Ishikawa (cell line): Measurements from ENCODE around the gene F10.

Experiments
- CEBPB ChIP-seq: IDR thresholded peaks from 2 replicates; pipeline ENCODE4 v1.6.1; 2012
- CREB1 ChIP-seq: IDR thresholded peaks from 2 replicates; pipeline ENCODE4 v1.6.1; 2012; ENCODE audit warnings: low read depth
- EGR1 ChIP-seq: IDR thresholded peaks from 2 replicates; pipeline ENCODE4 v1.6.1; 2012
- EP300 ChIP-seq: IDR thresholded peaks from 2 replicates; pipeline ENCODE4 v1.6.1; 2012; ENCODE audit warnings: borderline replicate concordance
- FOXM1 ChIP-seq: IDR thresholded peaks from 2 replicates; pipeline ENCODE4 v1.6.1; 2012; ENCODE audit warnings: low read depth, borderline replicate concordance
- MAX ChIP-seq: IDR thresholded peaks from 2 replicates; pipeline ENCODE4 v1.6.1; 2012
- NFIC ChIP-seq: IDR thresholded peaks from 2 replicates; pipeline ENCODE4 v1.6.1; 2012
- RAD21 ChIP-seq: IDR thresholded peaks from 2 replicates; pipeline ENCODE4 v1.6.1; 2012; ENCODE audit warnings: low read depth
- REST ChIP-seq: IDR thresholded peaks from 2 replicates; pipeline ENCODE4 v1.6.1; 2012; ENCODE audit warnings: low read depth, mild to moderate bottlenecking
- TAF1 ChIP-seq: IDR thresholded peaks from 2 replicates; pipeline ENCODE4 v1.6.1; 2012; ENCODE audit warnings: low read depth, mild to moderate bottlenecking
- TCF12 ChIP-seq: IDR thresholded peaks from 2 replicates; pipeline ENCODE4 v1.6.1; 2012; ENCODE audit warnings: low read depth
- TEAD4 ChIP-seq: IDR thresholded peaks from 2 replicates; pipeline ENCODE4 v1.6.1; 2012
- USF1 ChIP-seq: IDR thresholded peaks from 2 replicates; pipeline ENCODE4 v1.6.1; 2012
- YY1 ChIP-seq: IDR thresholded peaks from 2 replicates; pipeline ENCODE4 v1.6.1; 2012; ENCODE audit warnings: low read depth
- ZBTB7A ChIP-seq: IDR thresholded peaks from 2 replicates; pipeline ENCODE4 v1.6.1; 2012; ENCODE audit warnings: low read depth

The F10 gene

GRCh38 chr13:113143466-113144254 lies 21.1 kb downstream of the F10 start:
- no peak for TF ChIP-seq FOXM1
- TF ChIP-seq TEAD4 = no peak
- TF ChIP-seq YY1 = no peak
- TF ChIP-seq ZBTB7A = no peak
- TF ChIP-seq REST = no peak
- no peak for TF ChIP-seq USF1
- no peak for TF ChIP-seq TAF1
- no peak for TF ChIP-seq CEBPB
- TF ChIP-seq RAD21 = no peak
- TF ChIP-seq CREB1 = no peak
- no peak for TF ChIP-seq TCF12
- no peak for TF ChIP-seq MAX
- no peak for TF ChIP-seq EGR1
- TF ChIP-seq NFIC = no peak
- TF ChIP-seq EP300 = no peak

GRCh38 chr13:113144255-113144629 lies 21.6 kb downstream of the F10 start:
- TF ChIP-seq CEBPB (no peak), YY1 (no peak), REST (no peak), TAF1 (no peak), ZBTB7A (no peak), USF1 (no peak), NFIC (no peak)

GRCh38 chr13:113145496-113145895 lies 22.9 kb downstream of the F10 start:
- TF ChIP-seq YY1 = no peak
- TF ChIP-seq MAX = no peak
- TF ChIP-seq FOXM1 = no peak
- TF ChIP-seq CREB1 = no peak
- TF ChIP-seq ZBTB7A = no peak
- no peak for TF ChIP-seq USF1
- no peak for TF ChIP-seq REST
- TF ChIP-seq NFIC = no peak
- TF ChIP-seq CEBPB = no peak
- TF ChIP-seq RAD21 = no peak
- TF ChIP-seq EP300 = no peak
- TF ChIP-seq TEAD4 = no peak
- TF ChIP-seq EGR1 = no peak
- TF ChIP-seq TCF12 = no peak
- no peak for TF ChIP-seq TAF1

GRCh38 chr13:113145911-113146598 lies 23.5 kb downstream of the F10 start:
- TF ChIP-seq TAF1 (no peak), EP300 (no peak)
